GM21717 (cell line): ENCODE data around the gene PCDHB15.
"Not testable (repeated sequence)": the region's sequence is repeated elsewhere in the genome, so short reads cannot be mapped to it uniquely, and the experiment has no call there.

Source experiments
- ATAC-seq: cut with Tn5 transposase; IDR thresholded peaks from one replicate; pipeline ENCODE4 v1.9.1; 2021; ENCODE audit warnings: mild to moderate bottlenecking, moderate library complexity; ENCODE audit not compliant: unreplicated experiment

The PCDHB15 gene

GRCh38 chr5:141245250-141245717 lies at the start of gene PCDHB15:
PCDHB15 (plus strand) TSS chr5:141245395; CDS start chr5:141245579, 184 bp downstream.
- ATAC-seq = no peak

- ATAC-seq = no peak
Measured at GRCh38 chr5:141196363-141196762, 48.8 kb upstream of the PCDHB15 start.

GRCh38 chr5:141199359-141200235 lies 45.6 kb upstream of the PCDHB15 start, which contains the start of gene PCDHB11:
PCDHB11 (plus strand) TSS chr5:141199627; CDS start chr5:141199775, 148 bp downstream.
- ATAC-seq = no peak

GRCh38 chr5:141201126-141201525 lies 44.1 kb upstream of the PCDHB15 start:
- ATAC-seq = not testable (repeated sequence)

GRCh38 chr5:141201646-141202045 lies 43.5 kb upstream of the PCDHB15 start:
- not testable (repeated sequence) for ATAC-seq

GRCh38 chr5:141208478-141208877 lies 36.7 kb upstream of the PCDHB15 start, which contains the start of gene PCDHB12:
PCDHB12 (plus strand) TSS chr5:141208719; CDS start chr5:141208908, 189 bp downstream.
- ATAC-seq = no peak

- ATAC-seq = not testable (repeated sequence)
Measured at GRCh38 chr5:141210281-141210680, 34.9 kb upstream of the PCDHB15 start.

- not testable (repeated sequence) for ATAC-seq
Measured at GRCh38 chr5:141210849-141211248, 34.3 kb upstream of the PCDHB15 start.

GRCh38 chr5:141213656-141214339 lies 31.4 kb upstream of the PCDHB15 start, which contains the start of gene PCDHB13:
PCDHB13 (plus strand) TSS chr5:141213919; CDS start chr5:141214124, 205 bp downstream.
- ATAC-seq = not testable (repeated sequence)

GRCh38 chr5:141214583-141214982 lies 30.6 kb upstream of the PCDHB15 start:
- not testable (repeated sequence) for ATAC-seq

- ATAC-seq = not testable (repeated sequence)
Measured at GRCh38 chr5:141215504-141215903, 29.7 kb upstream of the PCDHB15 start.

GRCh38 chr5:141216035-141216434 lies 29.2 kb upstream of the PCDHB15 start:
- not testable (repeated sequence) for ATAC-seq

GRCh38 chr5:141223112-141223783 lies 21.9 kb upstream of the PCDHB15 start, which contains the start of gene PCDHB14:
PCDHB14 (plus strand) TSS chr5:141223343; CDS start chr5:141223506, 163 bp downstream.
- no peak for ATAC-seq

GRCh38 chr5:141224844-141225243 lies 20.4 kb upstream of the PCDHB15 start:
- not testable (repeated sequence) for ATAC-seq

GRCh38 chr5:141225421-141225820 lies 19.8 kb upstream of the PCDHB15 start:
- ATAC-seq = not testable (repeated sequence)

GRCh38 chr5:141234109-141234667 lies 11.0 kb upstream of the PCDHB15 start:
- ATAC-seq = no peak

GRCh38 chr5:141235922-141236321 lies 9.3 kb upstream of the PCDHB15 start:
- ATAC-seq = not testable (repeated sequence)

- ATAC-seq = no peak
Measured at GRCh38 chr5:141236516-141237313, 8.5 kb upstream of the PCDHB15 start.

- no peak for ATAC-seq
Measured at GRCh38 chr5:141241496-141241895, 3.7 kb upstream of the PCDHB15 start.
